HCT116 (cell line): ENCODE results near the gene EP400. TPM values are rescaled to one million over a fixed set of nuclear protein-coding genes. Genes with fewer than 3 reads are reported as not detected.

Experiments
- ATAC-seq: fragments of 200-7000 bp; cut with Tn5 transposase; 2 replicates; pipeline ENCODE4 v1.9.1; 2020; ENCODE audit warnings: mild to moderate bottlenecking, moderate library complexity
- BruUV-seq: library from RNA; stranded (reverse); fragments of 400-500 nt; replicated peaks from 2 replicates; lab custom pipeline; 2021; lab: Mats Ljungman, UMichigan
- CTCF ChIA-PET: fragments of 300-600 bp; sonication (Branson Sonifier 250); formaldehyde crosslinking; loops from one replicate; lab custom pipeline; 2021; ENCODE audit warnings: antibody characterized with exemption; lab: Charles Lee
- POLR2A ChIA-PET: fragments of 300-600, 350-600 bp; sonication (Branson Sonifier 250); formaldehyde crosslinking; loops from one replicate; lab custom pipeline; 2021; ENCODE audit warnings: antibody characterized with exemption; lab: Charles Lee
- RAD21 ChIA-PET, 2 experiments: fragments of 300-600 bp; sonication (Branson Sonifier 250); formaldehyde crosslinking; loops; one replicate each; lab custom pipeline; 2023; ENCODE audit warnings: low total read pairs in 2 of 2; ENCODE audit not compliant: uncharacterized antibody in 2 of 2, unreplicated experiment in 2 of 2, low non-redundant PET in 1 of 2; lab: Charles Lee
- DNase-seq: peaks from one replicate; pipeline ENCODE4 v3.0.0-alpha.2; 2010; ENCODE audit warnings: low read depth, low spot score
- H2AFZ ChIP-seq: fragments of 200-600 bp; shearing (Covaris generic), sonication (generic); 2 replicates; pipeline ENCODE4 v1.6.1; 2017; ENCODE audit warnings: low read depth, mixed run types, mixed read lengths, antibody characterized with exemption, low read length; ENCODE audit not compliant: poor library complexity, severe bottlenecking
- H3K27ac ChIP-seq: 2 replicates; pipeline ENCODE4 v1.5.1; 2012; ENCODE audit warnings: low read depth, low read length
- H3K27me3 ChIP-seq: fragments of 200-600 bp; sonication (generic); 2 replicates; pipeline ENCODE4 v1.6.1; 2016; ENCODE audit warnings: mixed run types, low read length, mixed read lengths; ENCODE audit not compliant: insufficient read depth
- H3K36me3 ChIP-seq, 2 experiments: fragments of 200-500 bp in 1 of 2; fragments of 200-600 bp in 1 of 2; sonication (Bioruptor generic) in 1 of 2; sonication (generic) in 1 of 2; 2 replicates each; pipeline versions ENCODE4 v1.5.1 to v1.6.1; 2014 to 2016; ENCODE audit warnings: low read length in 2 of 2, inconsistent platforms in 1 of 2, mixed read lengths in 1 of 2, mixed run types in 1 of 2; ENCODE audit not compliant: insufficient read depth in 2 of 2, control insufficient read depth in 1 of 2
- H3K4me1 ChIP-seq, 2 experiments: fragments of 200-600 bp in 1 of 2; sonication (generic) in 1 of 2; 2 replicates each; pipeline versions ENCODE4 v1.5.1 to v1.6.1; 2012 to 2017; ENCODE audit warnings: low read length in 2 of 2, inconsistent platforms in 1 of 2, mild to moderate bottlenecking in 1 of 2, mixed read lengths in 1 of 2, mixed run types in 1 of 2, moderate library complexity in 1 of 2; ENCODE audit not compliant: insufficient read depth in 2 of 2, control insufficient read depth in 1 of 2
- H3K4me2 ChIP-seq: fragments of 200-600 bp; sonication (generic); 2 replicates; pipeline ENCODE4 v1.6.1; 2017; ENCODE audit warnings: mixed run types, low read length, mixed read lengths
- H3K4me3 ChIP-seq, 2 experiments: fragments of 200-600 bp in 1 of 2; sonication (generic) in 1 of 2; replicated peaks in 1 of 2; 2 replicates each; pipeline ENCODE4 v1.5.1; 2011 to 2016; ENCODE audit warnings: low read length in 2 of 2, control low read depth in 1 of 2, low read depth in 1 of 2, mild to moderate bottlenecking in 1 of 2, mixed read lengths in 1 of 2, mixed run types in 1 of 2
- H3K79me2 ChIP-seq: fragments of 200-600 bp; sonication (generic); 2 replicates; pipeline ENCODE4 v1.6.1; 2017; ENCODE audit warnings: mild to moderate bottlenecking, mixed run types, low read length, moderate library complexity, mixed read lengths; ENCODE audit not compliant: insufficient read depth
- H3K9ac ChIP-seq: fragments of 200-600 bp; sonication (generic); 2 replicates; pipeline ENCODE4 v1.6.1; 2016; ENCODE audit warnings: low read length, mixed read lengths
- H3K9me2 ChIP-seq: fragments of 200-600 bp; sonication (generic), shearing (Covaris generic); 2 replicates; pipeline ENCODE4 v1.6.1; 2017; ENCODE audit warnings: mixed run types, mild to moderate bottlenecking, moderate library complexity; ENCODE audit not compliant: insufficient read depth
- H3K9me3 ChIP-seq, 2 experiments: fragments of 200-500 bp in 1 of 2; fragments of 200-600 bp in 1 of 2; sonication (Bioruptor generic) in 1 of 2; sonication (generic) in 1 of 2; 2 replicates each; pipeline ENCODE4 v1.6.1; 2014 to 2017; ENCODE audit warnings: low read length in 2 of 2, mixed read lengths in 2 of 2, inconsistent platforms in 1 of 2, low read depth in 1 of 2, mild to moderate bottlenecking in 1 of 2, mixed run types in 1 of 2, moderate library complexity in 1 of 2; ENCODE audit not compliant: control insufficient read depth in 1 of 2, insufficient read depth in 1 of 2
- H4K20me1 ChIP-seq: fragments of 200-600 bp; sonication (generic), shearing (Covaris generic); 2 replicates; pipeline ENCODE4 v1.6.1; 2017; ENCODE audit warnings: mixed run types, mild to moderate bottlenecking, moderate library complexity; ENCODE audit not compliant: insufficient read depth
- CEBPB ChIP-seq: IDR thresholded peaks from 2 replicates; pipeline ENCODE4 v1.6.1; 2012; ENCODE audit warnings: low read depth
- EGR1 ChIP-seq: IDR thresholded peaks from 2 replicates; pipeline ENCODE4 v1.6.1; 2012; ENCODE audit warnings: low read depth
- ELF1 ChIP-seq: IDR thresholded peaks from 2 replicates; pipeline ENCODE4 v1.6.1; 2012; ENCODE audit warnings: low read depth, borderline replicate concordance
- EZH2 ChIP-seq: fragments of 200-600 bp; sonication (generic); IDR thresholded peaks from 2 replicates; pipeline ENCODE4 v1.6.1; 2017; ENCODE audit warnings: antibody characterized with exemption, mixed run types
- JUND ChIP-seq: IDR thresholded peaks from 2 replicates; pipeline ENCODE4 v1.6.1; 2012
- MAX ChIP-seq: IDR thresholded peaks from 2 replicates; pipeline ENCODE4 v1.6.1; 2012
- POLR2AphosphoS5 ChIP-seq: IDR thresholded peaks from 2 replicates; pipeline ENCODE4 v1.6.1; 2011; ENCODE audit warnings: mild to moderate bottlenecking, low read depth, low read length, moderate library complexity
- RAD21 ChIP-seq: IDR thresholded peaks from 2 replicates; pipeline ENCODE4 v1.6.1; 2012; ENCODE audit warnings: low read depth, mild to moderate bottlenecking
- REST ChIP-seq: IDR thresholded peaks from 2 replicates; pipeline ENCODE4 v1.6.1; 2012; ENCODE audit warnings: low read depth
- SRF ChIP-seq: IDR thresholded peaks from 2 replicates; pipeline ENCODE4 v1.6.1; 2012; ENCODE audit warnings: low read depth
- YY1 ChIP-seq: IDR thresholded peaks from 2 replicates; pipeline ENCODE4 v1.6.1; 2011; ENCODE audit warnings: low read length, low read depth, moderate library complexity, mild to moderate bottlenecking; ENCODE audit not compliant: insufficient replicate concordance; ENCODE audit errors: extremely low read depth
- ZBTB33 ChIP-seq: IDR thresholded peaks from 2 replicates; pipeline ENCODE4 v1.6.1; 2011; ENCODE audit warnings: mild to moderate bottlenecking, low read length, moderate library complexity; ENCODE audit not compliant: insufficient replicate concordance; ENCODE audit errors: extremely low read depth
- intact Hi-C: fragments of 100-400 bp; cut with micrococcal nuclease; formaldehyde crosslinking; loops from 2 replicates; pipeline ENCODE4 v1.10.0; 2022
- total RNA-seq: library from RNA; stranded (reverse); gene quantifications from one replicate; pipeline ENCODE4 v1.2.1, GENCODE V29; 2021; ENCODE audit not compliant: unreplicated experiment
- TF ChIP-seq, protein P1 (sequence below): IDR thresholded peaks from 2 replicates; pipeline ENCODE4 v1.6.1; 2012

Gene EP400
- total RNA-seq, 1 experiment from 2014 or later = 54.5 TPM

DNA sequence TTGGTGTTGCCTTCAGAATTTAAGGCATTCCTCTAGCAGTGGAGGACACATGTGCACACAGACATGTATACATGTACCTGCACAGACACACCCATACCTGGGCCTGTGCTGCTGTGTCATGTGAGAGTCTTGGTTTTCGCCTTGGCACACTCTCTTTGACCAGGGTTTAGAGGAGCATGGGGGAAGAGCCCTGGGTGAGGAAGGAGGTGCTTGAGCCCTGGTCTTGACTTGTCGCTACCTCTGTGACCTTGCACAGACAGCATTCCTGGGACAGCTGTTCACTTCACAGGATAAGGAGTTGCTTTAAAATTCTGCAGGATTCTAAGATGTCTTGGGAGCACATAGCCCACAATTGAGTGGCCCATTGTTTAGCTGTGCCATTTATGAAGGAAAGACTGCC, 99.7 kb downstream of the EP400 start:
- H3K4me1 ChIP-seq = no peaks in the 10 kb centered on the region
- no TSS peak for BruUV-seq
- DNase-seq (no peak), ATAC-seq (no peak)
- H3K9me2 ChIP-seq = no peaks in the 10 kb centered on the region
- ChIA-PET CTCF (no interaction called here), POLR2A (no interaction called here), RAD21 (no interaction called here)
- H3K9ac ChIP-seq = no peak overlapping the region
- H3K79me2 ChIP-seq = no peaks in the 10 kb centered on the region
- H4K20me1 ChIP-seq = no peaks in the 10 kb centered on the region
- no peaks in the 10 kb centered on the region for H3K27me3 ChIP-seq
- no peak overlapping the region for H3K4me2 ChIP-seq
- H3K9me3 ChIP-seq = no peaks in the 10 kb centered on the region
- intact Hi-C loops = no loop called here
- no peak overlapping the region for H3K4me3 ChIP-seq
- H2AFZ ChIP-seq = no peak overlapping the region
- H3K36me3 ChIP-seq = peaks cover 27 to 52% of the 10 kb centered on the region in 2 experiments
- no peak for TF ChIP-seq EGR1
- no peak for TF ChIP-seq REST
- no peak for TF ChIP-seq RAD21
- TF ChIP-seq, protein P1, sequence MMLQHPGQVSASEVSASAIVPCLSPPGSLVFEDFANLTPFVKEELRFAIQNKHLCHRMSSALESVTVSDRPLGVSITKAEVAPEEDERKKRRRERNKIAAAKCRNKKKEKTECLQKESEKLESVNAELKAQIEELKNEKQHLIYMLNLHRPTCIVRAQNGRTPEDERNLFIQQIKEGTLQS = no peak
- no peak overlapping the region for H3K27ac ChIP-seq

DNA sequence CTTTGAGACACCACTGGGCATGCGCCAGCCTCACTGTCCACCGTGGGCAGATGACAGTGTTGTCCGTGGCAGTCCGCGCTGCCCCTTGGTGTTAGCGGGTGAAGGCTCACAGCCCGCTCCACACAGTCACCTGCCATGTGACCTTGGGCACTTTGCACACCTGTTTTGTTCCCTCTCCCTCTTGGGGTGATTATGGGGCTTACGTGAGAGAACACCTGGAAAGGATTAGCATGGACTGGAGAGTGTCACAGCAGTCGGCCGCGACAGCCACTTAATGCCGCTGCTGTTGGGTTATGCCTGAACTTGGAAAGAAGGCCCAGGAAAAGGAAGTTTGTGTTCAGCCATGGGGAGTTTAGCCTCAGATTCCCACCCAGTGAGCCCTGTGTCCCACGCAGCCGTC, 100.1 kb downstream of the EP400 start:
- H4K20me1 ChIP-seq = no peaks in the 10 kb centered on the region
- no peak for TF ChIP-seq ELF1
- TF ChIP-seq EZH2 = no peak
- TF ChIP-seq SRF = no peak
- no peak for TF ChIP-seq YY1
- no peak for TF ChIP-seq CEBPB
- no peak for TF ChIP-seq MAX
- no peak for TF ChIP-seq JUND
- TF ChIP-seq ZBTB33 = no peak
- TF ChIP-seq EGR1 = no peak
- no peak for TF ChIP-seq POLR2AphosphoS5
- DNase-seq (no peak), ATAC-seq (no peak)
- H3K4me2 ChIP-seq = no peak overlapping the region
- H3K9me3 ChIP-seq = no peaks in the 10 kb centered on the region
- H3K36me3 ChIP-seq = peaks cover 30 to 52% of the 10 kb centered on the region in 2 experiments
- RAD21 ChIA-PET = no interaction called here
- no peak overlapping the region for H3K9ac ChIP-seq
- H2AFZ ChIP-seq = no peak overlapping the region
- H3K9me2 ChIP-seq = no peaks in the 10 kb centered on the region
- intact Hi-C loops = no loop called here
- no peak overlapping the region for H3K4me3 ChIP-seq
- no TSS peak for BruUV-seq
- no peaks in the 10 kb centered on the region for H3K79me2 ChIP-seq
- H3K27ac ChIP-seq = no peak overlapping the region
- H3K4me1 ChIP-seq = no peaks in the 10 kb centered on the region
- CTCF ChIA-PET = no interaction called here
- POLR2A ChIA-PET = no interaction called here
- H3K27me3 ChIP-seq = no peaks in the 10 kb centered on the region
